NCI-H1694 treated with DMSO at 0.1 percent for 48 hours (cell line): ENCODE results near the gene ERC2.
A peak's percentile ranks its signal among the peaks of the same experiment; 100 is the strongest.
"Not testable (repeated sequence)": the region's sequence is repeated elsewhere in the genome, so short reads cannot be mapped to it uniquely, and the experiment has no call there.

Source experiments
- DNase-seq: peaks from one replicate; lab custom pipeline; 2025; lab: John Stamatoyannopoulos, UW

ERC2 gene

GRCh38 chr3:55884066-55884465 is 584.2 kb downstream of the ERC2 start:
- DNase-seq, result no peak

GRCh38 chr3:55882006-55882405 is 586.3 kb downstream of the ERC2 start:
- no peak for DNase-seq

GRCh38 chr3:55880357-55880756 is 587.9 kb downstream of the ERC2 start:
- DNase-seq, result no peak

GRCh38 chr3:55879901-55880331 is 588.4 kb downstream of the ERC2 start:
- DNase-seq, result no peak

GRCh38 chr3:55877703-55878102 is 590.6 kb downstream of the ERC2 start:
- DNase-seq, result no peak

GRCh38 chr3:55876560-55876959 is 591.7 kb downstream of the ERC2 start:
- DNase-seq, result peak; percentile 1

- no peak for DNase-seq
Observed at GRCh38 chr3:55875113-55875512, 593.2 kb downstream of the ERC2 start.

- DNase-seq, result no peak
Observed at GRCh38 chr3:55873523-55874254, 594.6 kb downstream of the ERC2 start.

GRCh38 chr3:55870594-55870993 is 597.7 kb downstream of the ERC2 start:
- DNase-seq, result no peak

- no peak for DNase-seq
Observed at GRCh38 chr3:55868347-55868746, 599.9 kb downstream of the ERC2 start.

- DNase-seq, result no peak
Observed at GRCh38 chr3:55863028-55863427, 605.2 kb downstream of the ERC2 start.

- no peak for DNase-seq
Observed at GRCh38 chr3:55860049-55860721, 608.1 kb downstream of the ERC2 start.

- DNase-seq, result no peak
Observed at GRCh38 chr3:55859305-55859704, 609.0 kb downstream of the ERC2 start.

GRCh38 chr3:55858727-55859126 is 609.5 kb downstream of the ERC2 start:
- DNase-seq, result no peak

- no peak for DNase-seq
Observed at GRCh38 chr3:55858302-55858701, 610.0 kb downstream of the ERC2 start.

- DNase-seq, result no peak
Observed at GRCh38 chr3:55857633-55858032, 610.6 kb downstream of the ERC2 start.

GRCh38 chr3:55855311-55855710 is 613.0 kb downstream of the ERC2 start:
- no peak for DNase-seq

- DNase-seq, result no peak
Observed at GRCh38 chr3:55854494-55854893, 613.8 kb downstream of the ERC2 start.

- DNase-seq, result no peak
Observed at GRCh38 chr3:55852326-55852725, 615.9 kb downstream of the ERC2 start.

- no peak for DNase-seq
Observed at GRCh38 chr3:55842204-55842603, 626.1 kb downstream of the ERC2 start.

- DNase-seq, result not testable (repeated sequence)
Observed at GRCh38 chr3:55831876-55832275, 636.4 kb downstream of the ERC2 start.

GRCh38 chr3:55828712-55829111 is 639.6 kb downstream of the ERC2 start:
- no peak for DNase-seq

- DNase-seq, result no peak
Observed at GRCh38 chr3:55827786-55828185, 640.5 kb downstream of the ERC2 start.
